CD14-positive monocyte (primary cell): ENCODE data around the gene UNKL. TPM values are rescaled to one million over a fixed set of nuclear protein-coding genes. Genes with fewer than 3 reads are reported as not detected.

Experiments used
- DNase-seq, 3 donors: peaks; one replicate each; pipeline ENCODE4 v3.0.0-alpha.2; 2011 to 2022
- H2AFZ ChIP-seq: 2 replicates; pipeline ENCODE4 v1.6.0; 2012; ENCODE audit warnings: mild to moderate bottlenecking, low read depth, low read length, inconsistent platforms; ENCODE audit not compliant: insufficient read depth, poor library complexity, severe bottlenecking
- H3K27ac ChIP-seq, 2 donors: 1 replicate in 1 of 2; 2 replicates in 1 of 2; pipeline ENCODE4 v1.5.1; 2012 to 2013; ENCODE audit warnings: low read length in 2 of 2, control low read depth in 1 of 2, inconsistent platforms in 1 of 2, low read depth in 1 of 2, mild to moderate bottlenecking in 1 of 2
- H3K27me3 ChIP-seq, 2 donors: one replicate each; pipeline versions ENCODE4 v1.6.0 to v1.6.1; 2011 to 2013; ENCODE audit warnings: low read length in 2 of 2; ENCODE audit not compliant: control insufficient read depth in 2 of 2, insufficient read depth in 2 of 2
- H3K36me3 ChIP-seq, 2 donors: replicated peaks in 1 of 2; 1 replicate in 1 of 2; 2 replicates in 1 of 2; pipeline versions ENCODE4 v1.5.1 to v1.6.1; 2012 to 2013; ENCODE audit warnings: low read length in 2 of 2, control low read depth in 1 of 2, inconsistent platforms in 1 of 2, mild to moderate bottlenecking in 1 of 2; ENCODE audit not compliant: insufficient read depth in 2 of 2, control insufficient read depth in 1 of 2
- H3K4me1 ChIP-seq, 2 donors: 1 replicate in 1 of 2; 2 replicates in 1 of 2; pipeline versions ENCODE4 v1.5.1 to v1.6.1; 2012 to 2013; ENCODE audit warnings: low read length in 2 of 2, control low read depth in 1 of 2, inconsistent platforms in 1 of 2, mild to moderate bottlenecking in 1 of 2, moderate library complexity in 1 of 2; ENCODE audit not compliant: insufficient read depth in 2 of 2, control insufficient read depth in 1 of 2
- H3K4me2 ChIP-seq: replicated peaks from 2 replicates; pipeline ENCODE3; 2012; ENCODE audit warnings: low read length, moderate library complexity, mild to moderate bottlenecking; ENCODE audit not compliant: poor library complexity, severe bottlenecking; ENCODE audit errors: extremely low read depth
- H3K4me3 ChIP-seq, 3 experiments: fragments of 200-600 bp in 1 of 3; sonication (generic) in 1 of 3; replicated peaks in 1 of 3; 1 replicate in 2 of 3; 2 replicates in 1 of 3; pipeline ENCODE4 v1.5.1; 2011 to 2013; ENCODE audit warnings: low read length in 3 of 3, mild to moderate bottlenecking in 3 of 3, control low read depth in 2 of 3, low read depth in 2 of 3, inconsistent platforms in 1 of 3, moderate library complexity in 1 of 3
- H3K79me2 ChIP-seq: 2 replicates; pipeline ENCODE4 v1.6.0; 2012; ENCODE audit warnings: mild to moderate bottlenecking, control low read depth, inconsistent platforms, low read length, moderate library complexity; ENCODE audit not compliant: insufficient read depth
- H3K9ac ChIP-seq: 2 replicates; pipeline ENCODE4 v1.6.0; 2017; ENCODE audit warnings: low read length, mild to moderate bottlenecking; ENCODE audit not compliant: insufficient read depth, poor library complexity, severe bottlenecking
- H3K9me3 ChIP-seq, 2 donors: replicated peaks in 1 of 2; 1 replicate in 1 of 2; 2 replicates in 1 of 2; pipeline versions ENCODE4 v1.5.1 to v1.6.1; 2012 to 2013; ENCODE audit warnings: low read length in 2 of 2, control low read depth in 1 of 2; ENCODE audit not compliant: control insufficient read depth in 1 of 2, insufficient read depth in 1 of 2
- H4K20me1 ChIP-seq: 2 replicates; pipeline ENCODE4 v1.6.0; 2012; ENCODE audit warnings: mild to moderate bottlenecking, low read length, control low read depth, moderate library complexity; ENCODE audit not compliant: insufficient read depth
- H3K27ac Mint-ChIP-seq, 7 donors: one replicate each; pipeline ENCODE4 v1.8.0; 2020; ENCODE audit warnings: mild to moderate bottlenecking in 7 of 7, mixed read lengths in 7 of 7, moderate library complexity in 6 of 7, inconsistent platforms in 2 of 7
- H3K27me3 Mint-ChIP-seq, 3 donors: one replicate each; pipeline ENCODE4 v1.8.0; 2021 to 2022; ENCODE audit warnings: low read depth in 3 of 3, mild to moderate bottlenecking in 3 of 3, mixed read lengths in 3 of 3, moderate library complexity in 3 of 3, inconsistent platforms in 1 of 3
- H3K36me3 Mint-ChIP-seq, 2 donors: one replicate each; pipeline ENCODE4 v1.8.0; 2020; ENCODE audit warnings: mixed read lengths in 2 of 2, inconsistent platforms in 1 of 2, mild to moderate bottlenecking in 1 of 2
- H3K4me1 Mint-ChIP-seq: one replicate; pipeline ENCODE4 v1.8.0; 2020; ENCODE audit warnings: mild to moderate bottlenecking, mixed read lengths
- H3K4me3 Mint-ChIP-seq, 2 donors: one replicate each; pipeline ENCODE4 v1.8.0; 2020; ENCODE audit warnings: mild to moderate bottlenecking in 2 of 2, mixed read lengths in 2 of 2, moderate library complexity in 1 of 2
- H3K9me3 Mint-ChIP-seq, 7 donors: one replicate each; pipeline ENCODE4 v1.8.0; 2020 to 2022; ENCODE audit warnings: mixed read lengths in 7 of 7, mild to moderate bottlenecking in 6 of 7, moderate library complexity in 6 of 7, inconsistent platforms in 2 of 7
- WGBS: methylation state at CpG from one replicate; pipeline ENCODE4 v1.1.5; 2013; ENCODE audit warnings: missing lambda C conversion rate; ENCODE audit not compliant: insufficient coverage; 5-methylcytosine and 5-hydroxymethylcytosine counted together
- intact Hi-C, 2 donors: fragments of 100-400 bp; cut with micrococcal nuclease; formaldehyde crosslinking; loops; one replicate each; pipeline versions ENCODE4 v1.15.0 to v1.15.1; 2023
- polyA plus RNA-seq, 3 donors: library from polyadenylated mRNA; depleted of rRNA in 1 of 3; unstranded in 2 of 3; stranded (reverse) in 1 of 3; fragments of 300-500 nt in 2 of 3; fragments of >200 nt in 1 of 3; fragmentation: Illumina TruSeq in 2 of 3; gene quantifications; 1 replicate in 2 of 3; 2 replicates in 1 of 3; pipeline ENCODE4 v1.2.3, GENCODE V29; 2012 to 2021
- TF ChIP-seq, protein P1 (sequence below): fragments of 200-600 bp; IDR thresholded peaks from one replicate; pipeline ENCODE4 v1.8.0; 2022; ENCODE audit warnings: antibody characterized with exemption, mild to moderate bottlenecking

Gene UNKL
- polyA plus RNA-seq, 3 donors: 1.2 to 19.9 (median 2.2) TPM

DNA sequence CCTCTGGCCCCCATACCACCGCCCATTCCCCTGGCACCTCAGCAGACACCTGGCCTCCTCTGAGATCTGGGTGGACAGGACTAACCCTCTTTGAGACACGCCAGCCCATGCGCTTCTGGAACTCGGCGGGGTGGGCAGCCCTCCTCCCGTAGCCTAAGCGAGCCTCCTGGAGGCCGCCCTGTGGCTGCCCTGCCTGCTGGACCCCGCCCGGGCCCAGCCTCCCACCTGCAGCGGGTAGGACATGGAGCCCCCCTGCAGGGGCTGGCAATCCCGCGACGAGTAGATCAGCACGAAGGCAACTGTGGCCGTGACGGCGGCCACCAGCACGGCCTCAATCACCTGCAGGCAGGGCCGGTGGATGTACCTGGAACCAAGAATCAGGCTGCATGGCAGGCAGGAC lies 38.0 kb upstream of the UNKL start:
- peaks cover 44% of the 10 kb centered on the region for H4K20me1 ChIP-seq
- no peaks in the 10 kb centered on the region for H3K9me3 Mint-ChIP-seq
- TF ChIP-seq, protein P1, sequence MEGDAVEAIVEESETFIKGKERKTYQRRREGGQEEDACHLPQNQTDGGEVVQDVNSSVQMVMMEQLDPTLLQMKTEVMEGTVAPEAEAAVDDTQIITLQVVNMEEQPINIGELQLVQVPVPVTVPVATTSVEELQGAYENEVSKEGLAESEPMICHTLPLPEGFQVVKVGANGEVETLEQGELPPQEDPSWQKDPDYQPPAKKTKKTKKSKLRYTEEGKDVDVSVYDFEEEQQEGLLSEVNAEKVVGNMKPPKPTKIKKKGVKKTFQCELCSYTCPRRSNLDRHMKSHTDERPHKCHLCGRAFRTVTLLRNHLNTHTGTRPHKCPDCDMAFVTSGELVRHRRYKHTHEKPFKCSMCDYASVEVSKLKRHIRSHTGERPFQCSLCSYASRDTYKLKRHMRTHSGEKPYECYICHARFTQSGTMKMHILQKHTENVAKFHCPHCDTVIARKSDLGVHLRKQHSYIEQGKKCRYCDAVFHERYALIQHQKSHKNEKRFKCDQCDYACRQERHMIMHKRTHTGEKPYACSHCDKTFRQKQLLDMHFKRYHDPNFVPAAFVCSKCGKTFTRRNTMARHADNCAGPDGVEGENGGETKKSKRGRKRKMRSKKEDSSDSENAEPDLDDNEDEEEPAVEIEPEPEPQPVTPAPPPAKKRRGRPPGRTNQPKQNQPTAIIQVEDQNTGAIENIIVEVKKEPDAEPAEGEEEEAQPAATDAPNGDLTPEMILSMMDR: no peak
- DNase-seq: no peak
- no peaks in the 10 kb centered on the region for H3K9me3 ChIP-seq
- 98% methylated on average over 19 of the region's 20 CpGs for WGBS
- H3K4me1 ChIP-seq: no peaks in the 10 kb centered on the region
- no peak overlapping the region for H3K4me3 ChIP-seq
- no peak overlapping the region for H3K4me3 Mint-ChIP-seq
- H2AFZ ChIP-seq: no peak overlapping the region
- H3K36me3 Mint-ChIP-seq: peaks cover 69 to 95% of the 10 kb centered on the region in 2 donors
- H3K36me3 ChIP-seq: peaks cover 93 to 100% of the 10 kb centered on the region in 2 donors
- H3K9ac ChIP-seq: no peak overlapping the region
- intact Hi-C loops: loop anchor here in 1 of 2 donors (10.0 kb wide), 1 partner anchor 52 kb away; no protein-coding TSS in a partner anchor
- no peaks in the 10 kb centered on the region for H3K4me1 Mint-ChIP-seq
- peak overlapping the region in 1 of 7 donors; percentile 60 for H3K27ac Mint-ChIP-seq
- H3K79me2 ChIP-seq: no peaks in the 10 kb centered on the region
- peaks cover 0 to 1% (median 0%) of the 10 kb centered on the region in 3 donors for H3K27me3 Mint-ChIP-seq
- no peak overlapping the region for H3K27ac ChIP-seq
- no peak overlapping the region for H3K4me2 ChIP-seq
- H3K27me3 ChIP-seq: no peaks in the 10 kb centered on the region

DNA sequence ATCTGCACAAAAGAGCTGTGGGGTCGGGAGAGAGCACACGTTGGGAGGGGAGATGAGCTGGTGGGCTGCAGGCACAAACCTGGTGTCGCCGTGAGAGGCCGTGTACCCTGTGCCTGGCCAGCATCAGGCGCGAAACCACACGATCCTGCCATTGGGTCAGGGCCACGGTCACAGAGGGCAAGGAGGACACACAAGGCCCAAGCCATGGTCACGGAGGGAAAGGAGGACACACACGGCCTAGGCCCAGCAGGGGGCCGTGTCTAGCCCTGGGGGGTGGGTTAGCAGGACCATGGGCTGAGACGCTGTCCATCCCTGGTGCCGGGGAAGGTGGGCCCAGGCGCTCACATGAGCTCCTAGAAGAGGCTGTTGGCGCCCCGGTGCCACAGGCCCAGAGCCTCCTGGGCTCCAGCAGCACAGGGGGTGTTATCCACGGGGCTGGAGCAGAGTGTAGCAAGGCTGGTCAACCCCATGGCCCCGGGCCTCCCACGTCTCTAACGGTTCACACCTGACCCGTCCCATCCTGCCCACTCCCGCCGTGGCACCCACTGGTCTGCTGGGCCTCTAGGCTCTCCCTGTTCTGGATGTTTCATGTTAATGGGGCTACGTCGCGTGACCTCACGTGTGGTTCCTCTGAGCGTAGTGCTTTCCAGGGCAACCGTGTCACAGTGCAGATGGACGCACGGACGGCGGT lies 37.3 kb upstream of the UNKL start:
- peaks cover 95 to 100% of the 10 kb centered on the region in 2 donors for H3K36me3 ChIP-seq
- H3K36me3 Mint-ChIP-seq: peaks cover 68 to 89% of the 10 kb centered on the region in 2 donors
- H3K9ac ChIP-seq: no peak overlapping the region
- intact Hi-C loops: loop anchor here in 1 of 2 donors (10.0 kb wide), 1 partner anchor 53 kb away; no protein-coding TSS in a partner anchor
- no peak overlapping the region for H3K27ac ChIP-seq
- no peak for DNase-seq
- H3K9me3 Mint-ChIP-seq: no peaks in the 10 kb centered on the region
- H3K79me2 ChIP-seq: no peaks in the 10 kb centered on the region
- H3K4me1 ChIP-seq: no peaks in the 10 kb centered on the region
- no peaks in the 10 kb centered on the region for H3K27me3 ChIP-seq
- no peaks in the 10 kb centered on the region for H3K9me3 ChIP-seq
- 98% methylated on average over 32 of the region's 34 CpGs for WGBS
- no peak overlapping the region for H3K4me3 Mint-ChIP-seq
- peaks cover 0 to 1% (median 0%) of the 10 kb centered on the region in 3 donors for H3K27me3 Mint-ChIP-seq
- no peaks in the 10 kb centered on the region for H3K4me1 Mint-ChIP-seq
- H3K4me3 ChIP-seq: no peak overlapping the region
- H4K20me1 ChIP-seq: peaks cover 45% of the 10 kb centered on the region
- no peak overlapping the region for H2AFZ ChIP-seq
- peak overlapping the region in 5 of 7 donors; percentile 42 to 82 (median 60) for H3K27ac Mint-ChIP-seq
- no peak overlapping the region for H3K4me2 ChIP-seq
- TF ChIP-seq, protein P1: no peak
